Stimulated activated CD4-positive, alpha-beta T cell treated with anti-CD3 and anti-CD28 coated beads, Interleukin-15, amount 100 ng/mL, for 48 hours (primary cell): ENCODE results near the gene ZNF282.
A peak's percentile ranks its signal among the peaks of the same experiment; 100 is the strongest.
"Not testable (repeated sequence)": the region's sequence is repeated elsewhere in the genome, so short reads cannot be mapped to it uniquely, and the experiment has no call there.

ENCODE experiments used
- DNase-seq, 2 donors: peaks; one replicate each; pipeline ENCODE4 v3.0.0-alpha.2; 2020; ENCODE audit warnings: low read depth in 2 of 2

The ZNF282 gene

DNA sequence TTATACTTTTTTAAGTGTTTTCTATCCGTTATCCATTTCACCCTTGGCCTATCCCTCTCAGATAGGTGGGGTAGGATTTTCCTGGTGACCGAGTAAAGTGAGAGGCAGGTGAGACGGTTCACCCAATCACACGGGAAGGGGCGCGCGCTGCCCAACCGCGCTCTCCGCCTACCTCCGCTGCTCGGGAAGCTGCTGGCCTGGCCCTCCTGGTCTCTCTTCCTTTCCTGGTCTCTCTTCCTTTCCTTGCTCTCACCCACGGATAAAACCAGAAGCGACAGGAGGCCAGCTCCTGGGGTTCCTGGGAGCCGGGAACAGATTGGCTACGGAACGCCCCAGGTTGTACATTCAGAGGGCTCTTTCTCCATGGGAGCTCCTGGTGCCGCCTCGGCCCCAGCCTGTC lies 29.8 kb downstream of the ZNF282 start:
- no peak for DNase-seq

DNA sequence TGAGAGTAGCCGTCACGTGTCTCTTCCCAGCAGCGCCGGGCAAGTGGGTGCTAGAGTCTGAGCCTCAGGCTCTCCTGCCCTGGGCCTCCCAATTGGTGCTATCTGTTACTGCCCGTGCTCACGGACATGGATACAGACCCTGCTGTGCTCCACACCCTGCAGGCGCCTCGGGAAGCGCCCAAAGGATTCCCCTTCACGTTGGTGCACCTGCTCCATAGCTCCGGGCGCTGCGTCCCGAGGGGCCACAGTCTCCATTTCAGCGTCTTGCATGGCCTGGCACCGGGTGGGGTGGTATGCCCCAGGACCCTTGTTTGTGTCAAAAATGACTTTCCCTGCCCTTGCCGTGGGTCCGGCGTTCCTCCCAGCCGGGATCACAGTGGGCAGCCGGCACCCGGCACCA lies 30.3 kb downstream of the ZNF282 start:
- no peak for DNase-seq

DNA sequence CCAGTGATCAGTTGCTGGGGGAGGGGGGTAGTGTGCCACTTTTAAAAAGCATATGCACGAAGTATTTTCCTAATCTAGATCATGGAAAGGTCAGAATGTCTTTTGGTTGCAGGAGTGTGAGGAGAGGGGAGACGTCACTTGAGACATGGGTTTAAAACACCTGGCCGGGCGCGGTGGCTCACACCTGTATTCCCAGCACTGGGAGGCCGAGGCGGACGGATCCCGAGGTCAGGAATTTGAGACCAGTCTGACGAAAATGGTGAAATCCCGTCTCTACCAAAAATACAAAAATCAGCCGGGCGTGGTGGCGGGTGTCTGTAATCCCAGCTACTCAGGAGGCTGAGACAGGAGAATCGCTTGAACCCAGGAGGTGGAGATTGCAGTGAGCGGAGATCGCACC lies 31.0 kb downstream of the ZNF282 start:
- DNase-seq = not testable (repeated sequence)

DNA sequence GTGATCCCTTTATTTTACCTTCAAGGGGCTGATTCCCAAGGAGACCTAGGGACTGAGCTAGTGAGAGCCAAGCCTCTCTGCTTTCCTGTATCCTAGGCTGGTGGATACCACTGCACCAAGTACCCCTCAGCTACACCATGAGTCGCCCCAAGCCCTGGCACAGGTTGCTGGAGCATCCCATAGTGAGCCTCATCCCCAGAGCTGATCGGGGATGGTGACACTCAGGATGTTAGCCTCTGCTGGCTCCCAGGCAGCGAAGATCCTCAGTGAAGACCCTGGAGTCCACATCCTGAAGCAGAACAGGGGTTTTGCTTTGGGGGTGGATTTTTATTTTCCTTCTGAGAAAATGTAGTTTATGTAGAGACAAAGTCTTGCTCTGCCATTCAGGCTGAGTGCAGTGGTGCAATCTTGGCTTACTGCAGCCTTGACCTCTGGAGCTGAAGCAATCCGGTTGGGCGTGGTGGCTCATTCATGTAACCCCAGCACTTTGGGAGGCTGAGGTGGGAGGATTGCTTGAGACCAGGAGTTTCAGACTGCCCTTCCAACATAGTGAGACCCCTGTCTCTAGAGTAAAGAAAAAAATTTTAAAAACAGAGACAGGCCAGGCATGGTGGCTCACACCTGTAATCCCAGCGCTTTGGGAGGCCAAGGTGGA lies 31.6 kb downstream of the ZNF282 start:
- no peak for DNase-seq

DNA sequence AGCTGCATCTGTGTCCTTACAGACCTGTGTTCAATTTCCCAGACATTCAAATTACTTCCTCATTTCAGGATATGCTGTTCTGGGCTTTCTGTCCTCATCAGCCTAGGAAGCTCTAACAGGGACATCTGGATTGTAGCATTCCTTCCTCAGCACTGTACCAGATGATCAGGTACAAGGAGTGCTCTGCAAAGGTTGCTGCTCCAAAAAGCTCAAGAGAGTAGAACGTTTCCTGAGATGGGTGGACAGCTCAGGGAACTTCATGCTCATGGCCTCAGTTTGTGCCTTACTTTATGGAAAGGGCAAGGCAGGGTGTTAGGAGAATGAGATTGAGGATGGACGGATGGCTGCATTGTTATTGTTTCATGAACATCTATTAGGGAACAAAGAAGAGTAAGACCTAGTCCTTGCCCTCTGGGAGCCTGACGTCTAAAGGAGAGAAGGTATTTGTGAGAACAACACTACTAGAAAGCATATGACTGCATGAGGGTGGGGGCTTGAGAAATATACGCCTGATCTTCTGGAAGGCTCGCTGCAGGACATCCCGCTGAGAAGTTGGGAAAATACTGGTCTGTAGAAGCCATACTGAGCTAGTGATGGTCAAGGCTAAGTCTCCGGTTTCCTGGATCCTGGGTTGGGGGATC lies 33.6 kb downstream of the ZNF282 start:
- no peak for DNase-seq

DNA sequence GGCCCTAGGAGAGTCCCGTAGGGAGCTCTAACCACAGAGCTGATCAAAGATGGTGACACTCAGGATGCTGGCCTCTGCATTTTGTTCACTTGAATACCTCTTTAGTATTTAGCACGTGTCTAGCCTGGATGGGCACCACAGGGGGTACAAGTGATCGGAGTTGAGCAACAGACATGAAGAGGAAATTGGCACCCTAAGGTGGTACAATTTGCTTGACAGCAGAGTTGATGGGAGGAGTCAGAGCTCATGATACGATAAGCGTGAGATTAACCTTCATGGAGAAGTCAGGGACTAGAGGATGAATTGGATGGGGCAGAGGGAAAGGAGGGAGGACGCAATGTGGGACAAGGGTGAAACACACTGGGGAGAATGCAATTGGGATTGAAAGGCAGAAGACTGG lies 34.2 kb downstream of the ZNF282 start:
- no peak for DNase-seq

DNA sequence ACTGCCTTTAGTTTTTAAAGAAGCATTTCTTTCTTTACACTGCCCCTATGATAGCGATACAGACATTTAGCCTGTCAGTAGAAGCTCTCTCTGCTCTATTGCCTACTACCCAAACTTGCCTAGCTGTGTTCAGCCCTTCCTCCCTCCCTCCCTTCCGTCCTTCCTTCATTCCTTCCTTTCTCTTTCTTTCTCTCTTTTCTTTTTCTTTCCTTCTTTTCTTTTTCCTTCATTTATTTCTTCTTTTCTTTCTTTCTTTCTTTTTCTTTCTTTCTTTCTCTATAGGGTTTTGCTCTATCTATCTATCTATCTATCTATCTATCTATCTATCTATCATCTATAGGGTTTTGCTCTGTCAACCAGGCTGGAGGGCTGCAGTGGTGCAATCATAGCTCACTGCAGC lies 37.0 kb downstream of the ZNF282 start:
- no peak for DNase-seq

DNA sequence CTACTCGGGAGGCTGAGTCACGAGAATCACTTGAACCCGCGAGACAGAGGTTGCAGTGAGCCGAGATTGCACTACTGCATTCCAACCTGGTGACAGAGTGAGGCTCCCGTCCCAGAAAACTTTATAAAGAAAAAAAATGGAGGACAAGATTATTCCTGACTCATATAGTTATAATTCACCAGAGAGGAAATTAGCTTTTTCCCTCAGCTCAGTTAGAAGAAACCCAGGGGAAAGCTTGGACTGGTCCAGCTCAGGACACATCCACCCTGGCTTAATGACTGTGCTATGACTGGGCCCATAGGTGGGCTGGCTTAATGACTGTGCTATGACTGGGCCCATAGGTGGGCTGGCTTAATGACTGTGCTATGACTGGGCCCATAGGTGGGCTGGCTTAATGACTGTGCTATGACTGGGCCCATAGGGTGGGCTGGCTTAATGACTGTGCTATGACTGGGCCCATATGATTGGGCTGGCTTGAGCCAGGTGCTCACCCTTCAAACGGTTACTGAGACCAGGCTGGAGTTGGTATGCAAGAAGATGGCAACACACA lies 38.4 kb downstream of the ZNF282 start:
- DNase-seq = not testable (repeated sequence)

DNA sequence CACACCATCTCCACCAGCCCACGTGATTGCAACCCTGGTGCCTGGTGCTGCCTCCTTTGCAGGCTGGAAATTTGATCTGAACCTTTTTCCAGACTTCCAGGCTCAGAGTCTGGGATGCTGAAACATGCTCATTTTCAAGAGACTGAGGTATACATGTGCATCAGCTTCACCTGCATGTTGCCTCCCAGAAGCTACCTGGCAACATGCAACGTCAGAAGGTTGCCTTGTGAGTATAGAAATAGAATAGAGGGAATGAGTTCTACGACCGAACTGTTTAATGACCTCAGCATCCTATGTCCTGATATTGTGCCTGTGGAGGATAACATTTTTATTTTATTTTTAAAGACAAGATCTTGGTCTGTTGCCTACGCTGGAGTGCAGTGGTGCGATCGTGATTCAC lies 42.2 kb downstream of the ZNF282 start:
- no peak for DNase-seq

DNA sequence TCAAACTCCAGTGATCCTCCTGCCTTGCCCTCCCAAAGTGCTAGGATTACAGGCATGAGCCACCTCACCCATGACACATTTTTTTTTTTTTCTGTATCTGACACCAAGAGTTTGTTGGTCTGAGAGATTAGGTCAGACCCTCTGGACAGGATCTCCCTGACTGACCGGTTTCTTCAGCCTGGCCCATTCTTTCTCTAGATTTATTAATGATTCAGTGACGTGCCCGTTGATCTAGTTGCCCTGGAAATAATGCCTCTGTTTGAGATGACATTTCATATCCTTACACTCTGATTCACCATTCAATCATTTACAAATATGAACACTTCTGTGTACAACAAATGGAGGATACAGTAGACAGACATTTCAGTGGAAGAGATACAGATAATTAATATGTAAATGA lies 42.7 kb downstream of the ZNF282 start:
- no peak for DNase-seq

DNA sequence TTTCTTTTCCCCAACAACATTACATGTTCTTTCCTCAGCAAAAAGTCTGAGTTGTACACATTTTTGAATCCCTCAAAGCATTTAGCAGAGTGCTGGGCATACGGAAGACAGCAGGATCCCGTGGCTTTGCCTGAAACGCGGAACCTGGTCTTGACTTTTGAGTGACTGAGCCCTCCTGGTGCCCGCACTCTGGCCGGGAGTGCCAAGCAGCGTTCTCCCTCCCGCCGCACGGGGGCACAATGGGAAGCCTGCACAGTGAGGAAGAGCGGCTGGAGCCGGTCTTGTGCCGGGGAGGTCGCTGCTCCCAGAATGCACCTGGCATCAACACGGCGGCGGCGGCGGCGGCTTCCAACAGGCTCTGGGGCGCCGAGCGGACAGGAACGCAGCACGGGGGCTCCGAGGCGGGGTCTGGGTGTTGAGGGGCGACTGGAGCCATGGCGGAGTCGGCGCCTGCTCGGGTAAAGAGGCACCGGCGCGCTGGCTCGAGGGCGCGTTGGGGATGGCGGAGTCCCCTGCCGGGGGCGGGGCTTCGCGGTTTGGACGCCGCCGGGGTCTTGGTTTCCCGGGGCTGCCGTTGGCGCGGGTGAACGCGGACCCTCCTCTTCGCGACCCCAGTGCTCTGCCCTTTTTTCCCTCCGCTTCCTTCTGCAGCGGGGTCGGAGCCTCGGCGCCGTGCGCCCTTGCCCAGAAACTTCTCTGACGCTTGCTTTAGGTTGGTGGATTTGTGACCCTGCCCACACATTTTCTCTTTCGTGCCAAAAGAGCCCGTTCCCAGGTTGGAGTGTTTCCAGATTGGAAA lies 44.2 kb downstream of the ZNF282 start, which contains the start of gene ZNF212:
TSS of gene ZNF212 (plus strand) at position 307 of the 799 bp plus-strand sequence. CDS start at position 435, 128 bp downstream.
- peak; percentile 81 to 85 for DNase-seq

DNA sequence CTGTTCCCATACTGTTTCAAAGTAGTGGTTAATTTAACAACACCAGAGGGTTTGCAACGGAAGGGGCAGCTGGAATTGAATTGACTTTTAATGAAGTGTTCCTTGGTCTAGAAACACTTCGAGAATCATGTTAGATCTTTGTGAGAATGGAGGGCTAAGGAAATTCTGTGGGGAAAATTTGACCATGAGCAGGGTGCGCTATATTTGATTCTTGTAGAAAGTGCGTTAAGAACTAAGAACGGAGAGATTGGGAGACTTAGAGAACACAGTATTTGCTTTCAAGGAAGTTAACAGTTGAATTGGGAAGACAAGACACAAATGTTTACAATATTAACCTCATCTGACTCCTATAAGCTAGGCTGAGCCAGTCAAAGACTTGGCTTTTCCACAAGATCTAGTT lies 45.3 kb downstream of the ZNF282 start:
- no peak for DNase-seq

DNA sequence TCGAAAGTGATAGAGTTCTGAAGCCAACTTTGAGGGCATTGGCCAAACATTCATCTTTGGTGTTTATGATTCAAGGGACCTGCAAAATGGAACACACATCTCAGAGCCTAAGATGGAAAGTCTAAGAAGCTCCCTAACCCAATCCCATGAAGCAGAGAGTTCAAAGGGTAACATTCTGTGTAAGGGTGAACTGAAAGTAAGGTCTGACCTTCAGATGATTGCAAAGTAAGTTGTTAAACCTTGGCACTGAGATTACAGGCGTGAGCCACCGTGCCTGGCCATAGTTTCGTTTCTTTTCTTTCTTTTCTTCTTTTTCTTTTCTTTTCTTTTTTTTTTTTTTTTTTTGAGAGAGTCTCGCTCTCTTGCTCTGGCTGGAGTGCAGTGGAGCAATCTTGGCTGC lies 46.4 kb downstream of the ZNF282 start:
- no peak for DNase-seq

DNA sequence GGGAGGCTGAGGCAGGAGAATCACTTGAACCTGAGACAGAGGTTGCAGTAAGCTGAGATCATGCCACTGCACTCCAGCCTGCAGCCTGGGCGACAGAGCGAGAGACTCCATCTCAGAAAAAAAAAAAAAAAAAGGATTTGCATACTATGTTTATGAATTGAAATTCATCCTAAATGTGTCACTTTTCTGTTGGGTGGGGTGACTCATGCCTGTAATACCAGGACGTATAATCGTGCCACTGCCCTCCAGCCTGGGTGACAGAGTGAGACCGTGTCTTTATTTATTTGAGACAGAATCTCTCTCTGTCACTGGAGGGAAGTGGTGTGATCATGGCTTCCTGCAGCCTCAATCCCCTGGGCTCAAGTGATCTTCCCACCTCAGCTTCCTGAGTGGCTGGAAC lies 49.9 kb downstream of the ZNF282 start:
- peak; percentile 65 to 66 for DNase-seq

DNA sequence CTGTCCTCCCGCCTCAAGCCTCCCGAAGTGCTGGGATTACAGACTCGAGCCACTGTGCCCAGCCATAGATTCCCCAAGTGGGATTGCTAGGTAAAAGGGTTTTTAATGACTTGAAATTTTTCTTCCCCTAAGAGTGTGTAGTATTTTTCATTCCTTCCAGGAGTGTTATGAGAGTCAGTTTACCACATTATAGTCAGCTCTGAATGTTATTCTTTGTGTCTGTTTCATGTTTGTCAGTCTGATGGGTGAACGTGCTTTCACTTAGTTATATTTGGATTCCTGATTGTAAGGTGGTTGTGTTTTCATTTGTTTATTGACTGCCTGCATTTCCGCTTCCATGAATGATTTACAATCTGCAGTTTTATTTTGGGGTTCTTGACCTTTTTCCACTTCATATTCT lies 50.4 kb downstream of the ZNF282 start:
- no peak for DNase-seq

DNA sequence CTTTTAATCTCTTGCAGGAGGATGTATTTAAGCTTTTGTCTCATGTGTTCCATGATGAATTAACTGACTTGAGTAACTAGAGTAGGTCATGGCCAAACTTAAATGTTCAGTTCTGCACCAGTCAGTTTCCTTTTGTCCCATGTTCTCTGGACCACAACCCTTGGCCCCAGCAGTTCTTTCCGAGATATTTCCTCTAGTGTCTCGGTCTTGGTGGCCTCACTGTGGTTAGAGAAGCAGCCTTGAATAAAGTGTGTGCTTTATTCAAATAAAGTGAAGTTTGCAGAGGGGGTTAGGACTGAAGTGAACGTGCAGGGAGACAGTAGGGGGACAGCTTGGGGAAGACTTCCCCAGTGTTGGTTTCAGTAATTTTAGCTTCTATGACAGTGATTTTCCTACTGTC lies 53.4 kb downstream of the ZNF282 start:
- peak; percentile 22 to 35 for DNase-seq

DNA sequence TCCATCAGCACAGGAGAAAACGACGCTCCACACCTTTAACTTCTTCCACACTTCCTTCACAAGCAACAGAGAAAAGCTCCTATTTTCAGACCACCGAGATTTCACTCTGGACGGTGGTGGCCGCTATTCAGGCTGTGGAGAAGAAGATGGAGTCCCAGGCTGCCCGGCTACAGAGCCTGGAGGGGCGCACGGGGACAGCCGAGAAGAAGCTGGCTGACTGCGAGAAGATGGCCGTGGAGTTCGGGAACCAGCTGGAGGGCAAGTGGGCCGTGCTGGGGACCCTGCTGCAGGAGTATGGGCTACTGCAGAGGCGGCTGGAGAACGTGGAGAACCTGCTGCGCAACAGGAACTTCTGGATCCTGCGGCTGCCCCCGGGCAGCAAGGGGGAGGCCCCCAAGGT lies 54.8 kb downstream of the ZNF282 start:
- not testable (repeated sequence) for DNase-seq

DNA sequence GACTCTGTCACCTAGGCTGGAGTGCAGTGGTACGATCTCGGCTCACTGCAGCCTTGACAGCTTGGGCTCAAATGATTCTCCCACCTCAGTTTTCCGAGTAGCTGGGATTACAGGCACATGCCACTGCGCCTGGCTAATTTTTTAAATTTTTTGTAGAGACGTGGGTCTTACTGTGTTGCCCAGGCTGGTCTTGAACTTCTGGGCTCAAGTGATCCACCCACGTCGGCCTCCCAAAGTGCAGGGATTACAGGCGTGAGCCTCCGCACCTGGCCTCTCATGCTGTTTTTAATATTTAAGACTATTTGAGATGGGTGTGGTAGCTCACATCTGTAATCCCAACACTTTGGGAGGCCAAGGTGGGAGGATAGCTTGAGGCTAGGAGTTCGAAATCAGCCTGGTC lies 56.2 kb downstream of the ZNF282 start:
- DNase-seq = not testable (repeated sequence)

DNA sequence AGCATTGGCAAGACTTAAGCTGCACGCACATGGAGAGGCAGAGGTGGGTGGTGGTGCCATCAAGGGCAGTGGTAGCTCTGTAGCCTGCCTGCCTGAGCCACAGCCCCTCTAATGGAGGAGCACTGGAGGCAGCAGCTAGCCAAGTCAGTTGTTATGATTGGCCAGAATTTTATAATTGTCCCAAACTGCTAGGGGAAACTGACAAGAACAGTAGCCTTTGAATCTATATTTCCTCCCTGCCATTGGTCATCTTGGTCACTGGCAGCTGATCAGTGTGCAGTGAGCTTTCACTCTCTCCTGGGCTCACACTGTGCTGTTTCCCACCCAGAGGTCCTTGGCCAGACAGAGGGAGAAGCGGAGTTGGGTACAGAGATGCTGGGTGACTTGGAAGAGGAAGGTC lies 57.0 kb downstream of the ZNF282 start:
- DNase-seq = no peak

DNA sequence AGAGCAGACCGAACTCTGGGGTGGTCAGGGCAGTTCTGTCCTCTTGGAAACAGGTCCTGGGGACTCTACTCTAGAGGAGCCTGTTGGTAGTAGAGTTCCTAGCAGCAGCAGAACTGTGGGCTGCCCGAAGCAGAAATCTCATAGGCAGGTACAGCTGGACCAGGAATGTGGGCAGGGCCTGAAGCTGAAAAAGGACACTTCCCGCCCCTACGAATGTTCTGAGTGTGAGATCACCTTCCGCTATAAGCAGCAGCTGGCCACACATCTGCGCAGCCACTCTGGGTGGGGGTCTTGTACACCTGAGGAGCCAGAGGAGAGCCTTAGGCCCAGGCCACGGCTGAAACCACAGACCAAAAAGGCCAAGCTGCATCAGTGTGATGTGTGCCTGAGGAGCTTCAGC lies 58.3 kb downstream of the ZNF282 start:
- no peak for DNase-seq

DNA sequence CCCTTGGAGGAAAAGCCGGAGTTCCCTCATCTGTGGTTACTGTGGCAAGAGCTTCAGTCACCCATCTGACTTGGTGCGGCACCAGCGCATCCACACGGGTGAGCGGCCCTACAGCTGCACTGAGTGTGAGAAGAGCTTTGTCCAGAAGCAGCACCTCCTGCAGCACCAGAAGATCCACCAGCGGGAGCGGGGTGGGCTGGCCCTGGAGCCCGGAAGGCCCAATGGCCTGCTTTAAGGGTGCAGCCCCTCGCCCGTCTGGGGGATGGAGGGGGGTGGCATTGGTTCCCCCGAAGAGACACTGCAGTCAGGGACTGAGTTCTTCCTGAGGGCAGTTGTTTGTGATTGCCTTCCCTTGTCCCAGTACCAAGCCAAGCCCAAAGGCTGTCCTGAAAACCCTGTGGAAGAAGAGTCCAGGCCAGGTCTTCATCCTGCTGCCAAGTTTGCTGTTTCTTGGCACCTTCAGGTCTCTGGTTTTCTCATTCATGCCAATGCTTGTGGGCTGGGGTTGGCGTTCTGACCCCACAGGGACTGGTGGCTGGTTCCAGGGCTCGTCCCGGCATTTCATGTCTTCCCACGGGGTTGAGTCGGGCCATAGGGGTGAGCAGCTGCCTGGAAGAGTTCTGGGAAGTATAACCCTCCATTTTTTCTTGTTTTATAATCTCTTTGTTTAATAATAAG lies 59.0 kb downstream of the ZNF282 start:
- no peak for DNase-seq

DNA sequence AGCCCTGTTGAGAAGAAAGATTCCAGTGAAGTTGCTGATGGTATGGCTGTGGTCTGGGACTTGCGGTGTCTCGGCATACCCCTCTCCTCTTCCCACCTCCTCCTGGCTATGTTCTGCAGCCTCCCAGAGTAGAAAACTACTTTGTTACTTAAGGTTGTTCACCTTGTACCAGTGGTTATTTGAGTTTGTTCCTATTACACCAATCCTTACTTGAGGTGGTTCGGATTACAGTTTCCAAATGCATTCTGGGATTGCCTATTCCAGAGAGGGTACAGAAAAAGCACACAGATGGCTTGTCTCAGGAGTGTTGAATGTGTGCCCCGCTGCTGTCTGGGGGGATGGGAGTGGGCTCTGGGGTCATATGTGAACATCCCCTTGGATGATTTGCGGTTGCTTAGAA lies 59.8 kb downstream of the ZNF282 start:
- no peak for DNase-seq
